Peyer's patch (tissue), 4 donors: ENCODE measurements around the gene NPR3. TPM values are rescaled to one million over a fixed set of nuclear protein-coding genes. Genes with fewer than 3 reads are reported as not detected.

Experiments used
- DNase-seq, 3 donors: peaks; one replicate each; pipeline ENCODE4 v3.0.0-alpha.2; 2017 to 2019
- H3K27ac ChIP-seq, 4 donors: fragments of 200-600 bp; sonication (generic); one replicate each; pipeline ENCODE4 v1.5.1; 2016 to 2019
- H3K27me3 ChIP-seq, 2 donors: fragments of 200-600 bp; sonication (generic); one replicate each; pipeline ENCODE4 v1.5.1; 2019
- H3K36me3 ChIP-seq, 3 donors: fragments of 200-600 bp; sonication (generic); one replicate each; pipeline ENCODE4 v1.5.1; 2016 to 2019
- H3K4me1 ChIP-seq, 4 donors: fragments of 200-600 bp; sonication (generic); one replicate each; pipeline ENCODE4 v1.5.1; 2016 to 2019
- H3K4me3 ChIP-seq, 4 donors: fragments of 200-600 bp; sonication (generic); 1 replicate in 3 of 4; 2 replicates in 1 of 4; pipeline ENCODE4 v1.5.1; 2016 to 2019; ENCODE audit warnings: mild to moderate bottlenecking in 1 of 4
- H3K9me3 ChIP-seq, 4 donors: fragments of 200-600 bp; sonication (generic); one replicate each; pipeline ENCODE4 v1.5.1; 2016 to 2019; ENCODE audit warnings: mild to moderate bottlenecking in 1 of 4
- POLR2A ChIP-seq, 2 donors: fragments of 450-650 bp; IDR thresholded peaks; one replicate each; pipeline ENCODE4 v1.5.1; 2017; ENCODE audit warnings: antibody characterized with exemption in 2 of 2, mild to moderate bottlenecking in 2 of 2, moderate library complexity in 2 of 2
- total RNA-seq, 4 donors: library from RNA; depleted of rRNA; stranded (reverse); fragments of >200 nt; gene quantifications; one replicate each; pipeline ENCODE4 v1.1.0, GENCODE V29; 2016
- TF ChIP-seq, protein P1 (sequence below), 6 experiments: fragments of 450-650 bp in 4 of 6; fragments of 200-600 bp in 2 of 6; sonication (generic) in 1 of 6; IDR thresholded peaks; one replicate each; pipeline ENCODE4 v1.5.1; 2017 to 2019; ENCODE audit warnings: antibody characterized with exemption in 6 of 6, mild to moderate bottlenecking in 3 of 6, moderate library complexity in 1 of 6

Gene NPR3
- total RNA-seq, 4 donors from 2014 or later: 0.47 to 1.7 (median 1.2) TPM; not detected in 1

GRCh38 chr5:32783661-32784060 is 72.5 kb downstream of the NPR3 start:
- no peak for DNase-seq
- H3K27ac ChIP-seq: no peak overlapping the region
- no peak overlapping the region for H3K4me3 ChIP-seq
- no peak for TF ChIP-seq POLR2A (IDR thresholded peaks at IDR 0.05)
- TF ChIP-seq, protein P1, sequence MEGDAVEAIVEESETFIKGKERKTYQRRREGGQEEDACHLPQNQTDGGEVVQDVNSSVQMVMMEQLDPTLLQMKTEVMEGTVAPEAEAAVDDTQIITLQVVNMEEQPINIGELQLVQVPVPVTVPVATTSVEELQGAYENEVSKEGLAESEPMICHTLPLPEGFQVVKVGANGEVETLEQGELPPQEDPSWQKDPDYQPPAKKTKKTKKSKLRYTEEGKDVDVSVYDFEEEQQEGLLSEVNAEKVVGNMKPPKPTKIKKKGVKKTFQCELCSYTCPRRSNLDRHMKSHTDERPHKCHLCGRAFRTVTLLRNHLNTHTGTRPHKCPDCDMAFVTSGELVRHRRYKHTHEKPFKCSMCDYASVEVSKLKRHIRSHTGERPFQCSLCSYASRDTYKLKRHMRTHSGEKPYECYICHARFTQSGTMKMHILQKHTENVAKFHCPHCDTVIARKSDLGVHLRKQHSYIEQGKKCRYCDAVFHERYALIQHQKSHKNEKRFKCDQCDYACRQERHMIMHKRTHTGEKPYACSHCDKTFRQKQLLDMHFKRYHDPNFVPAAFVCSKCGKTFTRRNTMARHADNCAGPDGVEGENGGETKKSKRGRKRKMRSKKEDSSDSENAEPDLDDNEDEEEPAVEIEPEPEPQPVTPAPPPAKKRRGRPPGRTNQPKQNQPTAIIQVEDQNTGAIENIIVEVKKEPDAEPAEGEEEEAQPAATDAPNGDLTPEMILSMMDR (IDR thresholded peaks at IDR 0.05): no peak
- H3K36me3 ChIP-seq: no peaks in the 10 kb centered on the region
- no peaks in the 10 kb centered on the region for H3K4me1 ChIP-seq
- no peaks in the 10 kb centered on the region for H3K9me3 ChIP-seq
- no peaks in the 10 kb centered on the region for H3K27me3 ChIP-seq

DNA sequence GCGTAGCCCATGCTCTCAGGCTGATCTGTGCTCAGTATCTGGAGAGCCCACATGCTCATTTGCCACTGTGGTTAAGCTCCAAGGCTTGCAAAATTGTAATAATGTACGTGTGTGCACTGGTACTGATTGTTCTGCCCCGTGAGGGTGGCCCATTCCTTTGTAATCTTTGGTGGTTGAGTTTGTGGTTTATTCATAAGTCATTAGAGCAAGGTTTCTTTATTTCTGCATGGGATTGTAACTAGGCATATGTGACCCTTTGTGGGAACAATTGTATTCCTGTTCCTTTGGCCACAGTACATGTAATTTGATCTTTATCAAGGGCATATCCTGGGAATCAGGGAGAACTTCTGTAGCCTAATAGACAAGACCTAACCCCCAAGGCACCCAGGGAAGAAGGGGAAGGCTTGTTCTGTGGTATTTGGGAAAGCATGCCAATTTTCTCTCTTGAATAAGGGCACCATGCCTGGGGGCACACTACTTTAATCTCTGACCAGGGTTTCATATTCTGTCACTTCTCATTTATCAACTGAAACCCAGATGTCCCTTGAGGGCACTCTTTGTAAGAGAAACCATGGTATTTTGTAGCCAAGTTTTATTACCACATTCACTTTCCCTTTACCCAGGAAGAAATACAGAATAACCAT is 74.6 kb downstream of the NPR3 start:
- Histone ChIP-seq H3K4me1 (no peaks in the 10 kb centered on the region), H3K9me3 (no peaks in the 10 kb centered on the region), H3K27ac (no peak overlapping the region), H3K36me3 (no peaks in the 10 kb centered on the region), H3K27me3 (no peaks in the 10 kb centered on the region), H3K4me3 (no peak overlapping the region)
- TF ChIP-seq POLR2A (IDR thresholded peaks at IDR 0.05): no peak
- TF ChIP-seq, protein P1 (IDR thresholded peaks at IDR 0.05): no peak
- DNase-seq: no peak

DNA sequence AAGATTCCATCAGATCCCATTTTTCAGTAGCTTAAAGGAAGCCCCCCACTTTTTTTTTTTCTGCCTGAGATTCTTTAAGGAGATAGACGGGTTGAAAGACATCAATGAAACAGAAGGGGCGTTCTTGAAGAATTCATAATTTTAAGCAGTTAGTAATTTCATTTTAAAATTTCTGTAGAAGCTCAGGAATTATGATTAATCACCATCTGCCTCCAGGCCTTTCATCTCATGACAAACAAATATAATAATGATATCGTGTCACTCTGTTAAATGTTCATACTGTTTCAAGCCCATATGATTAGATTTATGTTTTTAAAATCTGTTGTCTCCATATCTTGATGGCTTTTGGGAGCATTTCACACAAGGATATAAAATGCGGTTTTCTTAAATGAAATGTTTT is 75.2 kb downstream of the NPR3 start:
- TF ChIP-seq POLR2A (IDR thresholded peaks at IDR 0.05): no peak
- TF ChIP-seq, protein P1 (IDR thresholded peaks at IDR 0.05): no peak
- Histone ChIP-seq H3K27ac (no peak overlapping the region), H3K4me1 (no peaks in the 10 kb centered on the region), H3K9me3 (no peaks in the 10 kb centered on the region), H3K36me3 (no peaks in the 10 kb centered on the region), H3K27me3 (no peaks in the 10 kb centered on the region), H3K4me3 (no peak overlapping the region)
- no peak for DNase-seq

DNA sequence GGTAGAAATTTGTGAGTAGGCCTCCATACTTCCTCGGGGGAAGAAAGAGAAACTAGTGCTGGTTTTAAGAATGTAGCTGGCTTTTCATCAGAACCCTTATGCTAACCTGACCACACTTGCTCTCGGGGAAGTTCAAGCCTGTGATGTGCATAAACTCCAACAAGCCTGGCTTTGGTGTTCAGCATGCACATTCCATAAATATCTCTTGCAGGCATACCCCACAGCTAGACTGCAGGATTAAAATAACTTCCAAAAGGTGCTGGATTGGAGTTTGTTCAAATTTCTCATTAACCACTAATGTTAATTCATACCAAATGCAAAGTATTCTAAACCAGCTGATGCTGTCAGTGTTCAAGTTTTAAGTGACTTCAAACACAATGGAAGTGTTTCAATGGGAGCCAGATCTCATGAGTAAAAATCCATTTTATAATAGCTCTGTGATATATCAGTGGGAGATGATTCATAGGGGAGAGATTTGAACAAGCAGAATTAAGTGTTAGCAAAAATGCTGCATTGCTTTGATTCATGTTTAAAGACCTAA is 79.4 kb downstream of the NPR3 start:
- Histone ChIP-seq H3K9me3 (no peaks in the 10 kb centered on the region), H3K27me3 (no peaks in the 10 kb centered on the region), H3K27ac (no peak overlapping the region), H3K4me1 (no peaks in the 10 kb centered on the region), H3K36me3 (no peaks in the 10 kb centered on the region), H3K4me3 (no peak overlapping the region)
- DNase-seq: no peak
- TF ChIP-seq, protein P1 (IDR thresholded peaks at IDR 0.05): no peak
- no peak for TF ChIP-seq POLR2A (IDR thresholded peaks at IDR 0.05)

DNA sequence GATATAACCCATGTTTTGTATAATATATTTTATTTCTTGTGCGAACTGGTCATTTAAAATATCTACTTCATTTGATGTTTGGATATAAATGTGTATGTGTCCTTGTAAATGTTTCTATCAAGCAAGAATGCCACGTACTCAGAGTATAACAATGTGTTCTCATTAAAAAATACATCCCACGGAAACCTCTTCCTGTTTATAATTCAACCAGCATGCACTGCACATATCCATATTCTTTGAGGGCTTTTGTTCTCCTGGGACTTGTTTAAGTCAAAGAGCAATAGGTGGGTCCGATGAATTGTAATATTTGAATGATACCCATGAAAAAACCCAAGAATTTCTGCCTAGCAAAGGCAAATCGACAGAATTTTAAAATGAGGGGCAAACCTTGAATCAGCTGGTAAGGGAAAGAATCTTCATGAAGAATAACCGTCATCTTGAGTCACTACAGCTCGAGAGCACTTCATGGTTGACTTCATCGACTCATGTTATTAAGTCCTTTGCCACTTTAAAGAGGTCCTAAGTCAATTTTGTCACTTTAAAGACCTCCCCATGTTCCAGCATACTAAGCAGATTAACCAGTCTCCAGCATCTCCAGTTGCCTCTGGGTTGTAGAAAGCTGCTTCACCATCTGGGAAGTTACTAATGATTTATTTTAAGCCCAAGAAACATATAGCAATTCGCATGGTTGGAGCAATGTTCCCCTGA is 80.6 kb downstream of the NPR3 start:
- TF ChIP-seq POLR2A (IDR thresholded peaks at IDR 0.05): no peak
- TF ChIP-seq, protein P1 (IDR thresholded peaks at IDR 0.05): no peak
- Histone ChIP-seq H3K27ac (no peak overlapping the region), H3K4me1 (no peaks in the 10 kb centered on the region), H3K4me3 (no peak overlapping the region), H3K9me3 (no peaks in the 10 kb centered on the region), H3K27me3 (no peaks in the 10 kb centered on the region), H3K36me3 (no peaks in the 10 kb centered on the region)
- no peak for DNase-seq
